ENCODE data around the gene RNF212.
"Not testable (repeated sequence)": the region's sequence is repeated elsewhere in the genome, so short reads cannot be mapped to it uniquely, and the experiment has no call there.

Gene RNF212

GRCh38 chr4:1050486-1051213 is 62.7 kb downstream of the RNF212 start:
- DNase-seq (ENCODE audit: extremely low read depth in 1 of 2, low read depth in 1 of 2) = no peak

- DNase-seq (ENCODE audit: extremely low read depth in 1 of 2, low read depth in 1 of 2) = no peak
These were observed 63.8 kb downstream of the RNF212 start for GRCh38 chr4:1049591-1049905.

GRCh38 chr4:1048773-1049590 is 64.4 kb downstream of the RNF212 start:
- no peak for DNase-seq (ENCODE audit: extremely low read depth in 1 of 2, low read depth in 1 of 2)

- no peak for DNase-seq (ENCODE audit: extremely low read depth in 1 of 2, low read depth in 1 of 2)
These were observed 65.2 kb downstream of the RNF212 start for GRCh38 chr4:1047976-1048772.

GRCh38 chr4:1047106-1047975 is 66.0 kb downstream of the RNF212 start:
- DNase-seq (ENCODE audit: extremely low read depth in 1 of 2, low read depth in 1 of 2) = no peak

- not testable (repeated sequence) for DNase-seq (ENCODE audit: extremely low read depth in 1 of 2, low read depth in 1 of 2)
These were observed 66.8 kb downstream of the RNF212 start for GRCh38 chr4:1046581-1047011.

GRCh38 chr4:1045595-1046201 is 67.7 kb downstream of the RNF212 start:
- DNase-seq (ENCODE audit: extremely low read depth in 1 of 2, low read depth in 1 of 2) = no peak

GRCh38 chr4:1045193-1045594 is 68.2 kb downstream of the RNF212 start:
- no peak for DNase-seq (ENCODE audit: extremely low read depth in 1 of 2, low read depth in 1 of 2)

GRCh38 chr4:1044469-1045192 is 68.7 kb downstream of the RNF212 start:
- DNase-seq (ENCODE audit: extremely low read depth in 1 of 2, low read depth in 1 of 2) = no peak

GRCh38 chr4:1043651-1044468 is 69.5 kb downstream of the RNF212 start:
- no peak for DNase-seq (ENCODE audit: extremely low read depth in 1 of 2, low read depth in 1 of 2)

GRCh38 chr4:1043162-1043561 is 70.2 kb downstream of the RNF212 start:
- DNase-seq (ENCODE audit: extremely low read depth in 1 of 2, low read depth in 1 of 2) = no peak

- DNase-seq (ENCODE audit: extremely low read depth in 1 of 2, low read depth in 1 of 2) = no peak
These were observed 70.9 kb downstream of the RNF212 start for GRCh38 chr4:1042352-1043055.

GRCh38 chr4:1041936-1042330 is 71.4 kb downstream of the RNF212 start:
- DNase-seq (ENCODE audit: extremely low read depth in 1 of 2, low read depth in 1 of 2) = no peak

- no peak for DNase-seq (ENCODE audit: extremely low read depth in 1 of 2, low read depth in 1 of 2)
These were observed 72.0 kb downstream of the RNF212 start for GRCh38 chr4:1041147-1041935.

GRCh38 chr4:1040344-1041146 is 72.8 kb downstream of the RNF212 start:
- no peak for DNase-seq (ENCODE audit: extremely low read depth in 1 of 2, low read depth in 1 of 2)

Data from activated CD8-positive, alpha-beta memory T cell treated with anti-CD3 and anti-CD28 coated beads for 1 hour (primary cell).